Measurements from ENCODE around the gene CEP20.

DNA sequence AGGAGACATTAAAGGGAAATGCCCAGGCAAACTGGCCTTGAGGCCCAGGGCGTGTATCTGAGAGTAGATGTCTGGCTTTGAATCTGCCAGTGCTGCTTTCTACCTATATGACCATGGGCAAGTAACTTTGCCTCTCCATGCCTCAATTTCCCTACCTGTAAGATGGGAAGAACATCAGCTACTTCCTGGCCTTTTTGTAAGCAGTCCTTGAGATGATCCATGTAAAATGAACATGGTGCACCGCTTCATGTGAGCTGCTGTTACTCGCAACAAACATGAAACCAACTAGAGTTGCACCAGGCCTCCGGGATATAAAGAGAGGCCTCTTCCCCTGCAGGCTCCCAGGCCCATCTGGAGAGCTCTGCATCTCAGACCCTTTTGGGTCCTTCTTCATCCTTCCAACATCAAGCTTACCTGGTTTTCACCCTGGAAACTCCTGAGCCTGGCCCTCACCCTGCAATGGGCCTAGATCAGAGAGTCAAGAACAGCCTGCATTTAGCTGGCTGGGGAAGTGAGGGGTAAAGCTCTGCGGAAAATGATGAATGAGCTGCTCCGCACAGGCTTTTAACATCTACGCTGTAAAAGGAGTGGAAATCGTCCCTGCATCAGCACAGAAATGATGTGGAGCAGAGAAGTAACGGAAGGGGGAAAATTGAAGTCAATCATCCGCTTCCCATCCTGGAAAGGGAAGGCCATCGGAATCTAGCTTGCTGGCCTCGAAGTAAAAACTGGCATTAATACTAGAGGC lies 29.3 kb downstream of the CEP20 start:
- TF ChIP-seq EZH2 (IDR thresholded peaks at IDR 0.05; ENCODE audit: insufficient read depth, poor library complexity, severe bottlenecking) (no peak), EZH2phosphoT487 (IDR thresholded peaks at IDR 0.05; ENCODE audit: insufficient read depth, low read depth) (no peak)
